IPS-18a (cell line): ENCODE measurements around the gene SLC25A10.

Experiments used
- H3K27ac ChIP-seq: one replicate; pipeline ENCODE4 v1.5.1; 2013; ENCODE audit warnings: low read length
- H3K27me3 ChIP-seq: one replicate; pipeline ENCODE4 v1.6.1; 2013; ENCODE audit warnings: mild to moderate bottlenecking, low read length; ENCODE audit not compliant: control insufficient read depth, insufficient read depth
- H3K36me3 ChIP-seq: one replicate; pipeline ENCODE4 v1.6.1; 2013; ENCODE audit warnings: low read depth, low read length; ENCODE audit not compliant: control insufficient read depth
- H3K4me1 ChIP-seq: one replicate; pipeline ENCODE4 v1.6.1; 2013; ENCODE audit warnings: low read depth, low read length; ENCODE audit not compliant: control insufficient read depth
- H3K4me3 ChIP-seq: one replicate; pipeline ENCODE4 v1.5.1; 2013; ENCODE audit warnings: low read length
- H3K9ac ChIP-seq: one replicate; pipeline ENCODE4 v1.6.1; 2013; ENCODE audit warnings: mild to moderate bottlenecking, low read length, moderate library complexity
- H3K9me3 ChIP-seq: one replicate; pipeline ENCODE4 v1.6.1; 2013; ENCODE audit warnings: low read depth, low read length; ENCODE audit not compliant: control insufficient read depth

Gene SLC25A10

GRCh38 chr17:81690066-81690465, 22.0 kb upstream of the SLC25A10 start:
- Histone ChIP-seq H3K9me3 (no peaks in the 10 kb centered on the region), H3K4me1 (no peaks in the 10 kb centered on the region), H3K36me3 (peaks cover 54% of the 10 kb centered on the region), H3K27me3 (no peaks in the 10 kb centered on the region), H3K4me3 (no peak overlapping the region), H3K9ac (no peak overlapping the region), H3K27ac (no peak overlapping the region)

GRCh38 chr17:81690549-81690948, 21.5 kb upstream of the SLC25A10 start:
- no peaks in the 10 kb centered on the region for H3K4me1 ChIP-seq
- no peak overlapping the region for H3K27ac ChIP-seq
- H3K36me3 ChIP-seq, result peaks cover 58% of the 10 kb centered on the region
- H3K9ac ChIP-seq, result no peak overlapping the region
- no peaks in the 10 kb centered on the region for H3K27me3 ChIP-seq
- H3K4me3 ChIP-seq, result no peak overlapping the region
- H3K9me3 ChIP-seq, result no peaks in the 10 kb centered on the region

- H3K4me3 ChIP-seq, result no peak overlapping the region
- no peak overlapping the region for H3K27ac ChIP-seq
- peaks cover 57% of the 10 kb centered on the region for H3K36me3 ChIP-seq
Measured at GRCh38 chr17:81691196-81691595, 20.9 kb upstream of the SLC25A10 start.

GRCh38 chr17:81691608-81692007, 20.5 kb upstream of the SLC25A10 start:
- Histone ChIP-seq H3K9me3 (no peaks in the 10 kb centered on the region), H3K9ac (no peak overlapping the region), H3K36me3 (peaks cover 53% of the 10 kb centered on the region), H3K27me3 (no peaks in the 10 kb centered on the region), H3K27ac (no peak overlapping the region), H3K4me3 (no peak overlapping the region), H3K4me1 (no peaks in the 10 kb centered on the region)

More at GRCh38 chr17:81691196-81691595, 20.9 kb upstream of the SLC25A10 start:
- H3K9ac ChIP-seq, result no peak overlapping the region
- no peaks in the 10 kb centered on the region for H3K9me3 ChIP-seq
- no peaks in the 10 kb centered on the region for H3K4me1 ChIP-seq
- H3K27me3 ChIP-seq, result no peaks in the 10 kb centered on the region

- Histone ChIP-seq H3K4me3 (no peak overlapping the region), H3K27me3 (no peaks in the 10 kb centered on the region), H3K9me3 (no peaks in the 10 kb centered on the region), H3K4me1 (no peaks in the 10 kb centered on the region), H3K36me3 (peaks cover 52% of the 10 kb centered on the region), H3K9ac (no peak overlapping the region), H3K27ac (no peak overlapping the region)
Measured at GRCh38 chr17:81693509-81694210, 18.4 kb upstream of the SLC25A10 start.

- no peaks in the 10 kb centered on the region for H3K9me3 ChIP-seq
- H3K27ac ChIP-seq, result no peak overlapping the region
- no peaks in the 10 kb centered on the region for H3K27me3 ChIP-seq
- H3K4me1 ChIP-seq, result no peaks in the 10 kb centered on the region
- H3K9ac ChIP-seq, result no peak overlapping the region
- H3K36me3 ChIP-seq, result peaks cover 53% of the 10 kb centered on the region
- H3K4me3 ChIP-seq, result no peak overlapping the region
Measured at GRCh38 chr17:81694810-81695209, 17.3 kb upstream of the SLC25A10 start.

GRCh38 chr17:81695211-81695610, 16.9 kb upstream of the SLC25A10 start:
- H3K9me3 ChIP-seq, result no peaks in the 10 kb centered on the region
- peaks cover 53% of the 10 kb centered on the region for H3K36me3 ChIP-seq
- no peak overlapping the region for H3K4me3 ChIP-seq
- H3K9ac ChIP-seq, result no peak overlapping the region
- no peaks in the 10 kb centered on the region for H3K4me1 ChIP-seq
- H3K27ac ChIP-seq, result no peak overlapping the region
- no peaks in the 10 kb centered on the region for H3K27me3 ChIP-seq

- peaks cover 55% of the 10 kb centered on the region for H3K36me3 ChIP-seq
- no peak overlapping the region for H3K27ac ChIP-seq
- no peak overlapping the region for H3K4me3 ChIP-seq
- no peaks in the 10 kb centered on the region for H3K9me3 ChIP-seq
- no peak overlapping the region for H3K9ac ChIP-seq
- no peaks in the 10 kb centered on the region for H3K4me1 ChIP-seq
- no peaks in the 10 kb centered on the region for H3K27me3 ChIP-seq
Measured at GRCh38 chr17:81695801-81696200, 16.3 kb upstream of the SLC25A10 start.

- Histone ChIP-seq H3K27me3 (no peaks in the 10 kb centered on the region), H3K9ac (no peak overlapping the region), H3K27ac (no peak overlapping the region), H3K9me3 (no peaks in the 10 kb centered on the region), H3K36me3 (peaks cover 57% of the 10 kb centered on the region), H3K4me3 (no peak overlapping the region), H3K4me1 (no peaks in the 10 kb centered on the region)
Measured at GRCh38 chr17:81696218-81696941, 15.7 kb upstream of the SLC25A10 start.

- Histone ChIP-seq H3K27me3 (no peaks in the 10 kb centered on the region), H3K9ac (no peak overlapping the region), H3K9me3 (no peaks in the 10 kb centered on the region), H3K27ac (no peak overlapping the region), H3K4me3 (no peak overlapping the region), H3K36me3 (peaks cover 50% of the 10 kb centered on the region), H3K4me1 (peaks cover 5% of the 10 kb centered on the region)
Measured at GRCh38 chr17:81697261-81698044, 14.6 kb upstream of the SLC25A10 start.

GRCh38 chr17:81700353-81701287, 11.5 kb upstream of the SLC25A10 start:
- no peaks in the 10 kb centered on the region for H3K27me3 ChIP-seq
- no peak overlapping the region for H3K27ac ChIP-seq
- H3K4me1 ChIP-seq, result peaks cover 5% of the 10 kb centered on the region
- no peaks in the 10 kb centered on the region for H3K9me3 ChIP-seq
- H3K36me3 ChIP-seq, result peaks cover 44% of the 10 kb centered on the region
- no peak overlapping the region for H3K4me3 ChIP-seq
- no peak overlapping the region for H3K9ac ChIP-seq
